Esophagus squamous epithelium (tissue), 5 donors: Measurements from ENCODE around the gene KRTAP5-6. TPM values are rescaled to one million over a fixed set of nuclear protein-coding genes. Genes with fewer than 3 reads are reported as not detected.
"Not testable (repeated sequence)": the region's sequence is repeated elsewhere in the genome, so short reads cannot be mapped to it uniquely, and the experiment has no call there.

ENCODE experiments used
- DNase-seq: peaks from one replicate; lab custom pipeline; 2025; lab: John Stamatoyannopoulos, UW
- H3K27ac ChIP-seq, 4 donors: fragments of 200-600 bp; sonication (generic); one replicate each; pipeline ENCODE4 v1.5.1; 2016 to 2019; ENCODE audit warnings: mild to moderate bottlenecking in 1 of 4
- H3K27me3 ChIP-seq, 4 donors: fragments of 200-600 bp; sonication (generic); 1 replicate in 3 of 4; 2 replicates in 1 of 4; pipeline versions ENCODE4 v1.5.1 to v1.6.0; 2017 to 2021; ENCODE audit warnings: antibody characterized with exemption in 1 of 4
- H3K36me3 ChIP-seq, 3 donors: fragments of 200-600 bp; sonication (generic); one replicate each; pipeline ENCODE4 v1.5.1; 2016 to 2019
- H3K4me1 ChIP-seq, 3 donors: fragments of 200-600 bp; sonication (generic); one replicate each; pipeline ENCODE4 v1.5.1; 2017 to 2019
- H3K4me3 ChIP-seq, 4 donors: fragments of 200-600 bp; sonication (generic); 1 replicate in 3 of 4; 2 replicates in 1 of 4; pipeline ENCODE4 v1.5.1; 2016 to 2019; ENCODE audit warnings: mild to moderate bottlenecking in 2 of 4, moderate library complexity in 1 of 4
- H3K9me3 ChIP-seq, 3 donors: fragments of 200-600 bp; sonication (generic); one replicate each; pipeline ENCODE4 v1.5.1; 2016 to 2019
- CTCF ChIP-seq, 6 experiments: fragments of 450-650 bp in 4 of 6; fragments of 200-600 bp in 2 of 6; sonication (generic) in 2 of 6; IDR thresholded peaks; one replicate each; pipeline ENCODE4 v1.5.1; 2016 to 2019; ENCODE audit warnings: antibody characterized with exemption in 6 of 6, mild to moderate bottlenecking in 4 of 6, moderate library complexity in 4 of 6
- POLR2A ChIP-seq, 4 donors: fragments of 450-650 bp; IDR thresholded peaks; one replicate each; pipeline ENCODE4 v1.6.1; 2017; ENCODE audit warnings: antibody characterized with exemption in 4 of 4, mild to moderate bottlenecking in 4 of 4, moderate library complexity in 3 of 4
- WGBS, 2 donors: methylation state at CpG; one replicate each; pipeline ENCODE4 v1.1.5; 2018; 5-methylcytosine and 5-hydroxymethylcytosine counted together
- intact Hi-C: fragments of 100-400 bp; cut with DNase I; formaldehyde crosslinking; loops from one replicate; pipeline ENCODE4 v1.15.0; 2022
- total RNA-seq, 4 donors: library from RNA; depleted of rRNA; stranded (reverse); fragments of >200 nt; gene quantifications; one replicate each; pipeline ENCODE4 v1.1.0, GENCODE V29; 2016
- donor health status: DM: yes; HTN: yes; CAD: no.

KRTAP5-6 gene
- total RNA-seq, 4 donors from 2014 or later = not detected

- Histone ChIP-seq H3K27me3 (peaks cover 0 to 64% (median 0%) of the 10 kb centered on the region in 4 donors), H3K4me3 (no peak overlapping the region), H3K9me3 (no peaks in the 10 kb centered on the region), H3K27ac (no peak overlapping the region), H3K4me1 (peaks cover 0 to 16% (median 4%) of the 10 kb centered on the region in 3 donors), H3K36me3 (no peaks in the 10 kb centered on the region)
- intact Hi-C loops = loop anchor here (5.0 kb wide), 1 partner anchor 36 kb away; no protein-coding TSS in a partner anchor
- TF ChIP-seq POLR2A (IDR thresholded peaks at IDR 0.05) (no peak), CTCF (IDR thresholded peaks at IDR 0.05) (no peak)
- no peak for DNase-seq
- 72 to 78% methylated on average over 6 of the region's 7 CpGs for WGBS, 2 donors
These were observed 40.3 kb upstream of the KRTAP5-6 start for GRCh38 chr11:1656670-1657069.

- H3K27ac ChIP-seq = no peak overlapping the region
- intact Hi-C loops = loop anchor here (5.0 kb wide), 1 partner anchor 33 kb away; no protein-coding TSS in a partner anchor
- WGBS, 2 donors = 65% methylated on average over 12 to 14 of the region's 14 CpGs
- TF ChIP-seq POLR2A (IDR thresholded peaks at IDR 0.05) (no peak), CTCF (IDR thresholded peaks at IDR 0.05) (no peak)
- peaks cover 0 to 10% (median 0%) of the 10 kb centered on the region in 3 donors for H3K4me1 ChIP-seq
- no peak overlapping the region for H3K4me3 ChIP-seq
- H3K9me3 ChIP-seq = no peaks in the 10 kb centered on the region
- peaks cover 0 to 49% (median 0%) of the 10 kb centered on the region in 4 donors for H3K27me3 ChIP-seq
- H3K36me3 ChIP-seq = no peaks in the 10 kb centered on the region
- no peak for DNase-seq
These were observed 37.5 kb upstream of the KRTAP5-6 start for GRCh38 chr11:1659506-1659905.

- no peak for DNase-seq
These were observed 36.7 kb upstream of the KRTAP5-6 start for GRCh38 chr11:1660111-1660867.

GRCh38 chr11:1661454-1662269 is 35.3 kb upstream of the KRTAP5-6 start:
- intact Hi-C loops, H3K27ac ChIP-seq, H3K4me3 ChIP-seq, H3K9me3 ChIP-seq, H3K4me1 ChIP-seq, DNase-seq, H3K36me3 ChIP-seq: not testable (repeated sequence)
- WGBS, 2 donors = 17% methylated on average over 1 of the region's 25 CpGs; no CpG with 5 or more reads in 1 of the 2 donors
- peaks cover 0 to 27% (median 0%) of the 10 kb centered on the region in 4 donors for H3K27me3 ChIP-seq

More at GRCh38 chr11:1660111-1660867, 36.7 kb upstream of the KRTAP5-6 start:
- Histone ChIP-seq H3K9me3 (no peaks in the 10 kb centered on the region), H3K27me3 (peaks cover 0 to 41% (median 0%) of the 10 kb centered on the region in 4 donors), H3K36me3 (no peaks in the 10 kb centered on the region), H3K27ac (no peak overlapping the region), H3K4me3 (no peak overlapping the region), H3K4me1 (peaks cover 0 to 6% (median 0%) of the 10 kb centered on the region in 3 donors)
- TF ChIP-seq POLR2A (IDR thresholded peaks at IDR 0.05) (no peak), CTCF (IDR thresholded peaks at IDR 0.05) (no peak)
- intact Hi-C loops = no loop called here
- 79 to 80% methylated on average over 22 to 24 of the region's 24 CpGs for WGBS, 2 donors

GRCh38 chr11:1662699-1663283 is 34.2 kb upstream of the KRTAP5-6 start:
- H3K27me3 ChIP-seq = peaks cover 0 to 35% (median 0%) of the 10 kb centered on the region in 4 donors
- DNase-seq, H3K4me3 ChIP-seq, intact Hi-C loops, H3K36me3 ChIP-seq, H3K27ac ChIP-seq, H3K4me1 ChIP-seq, H3K9me3 ChIP-seq: not testable (repeated sequence)
- 65 to 68% methylated on average over 14 of the region's 18 CpGs for WGBS, 2 donors
